ENCODE measurements around the gene ECM2.

ECM2 gene

GRCh38 chr9:92527832-92528521 lies 7.8 kb downstream of the ECM2 start:
- Histone ChIP-seq H3K4me3 (ENCODE audit: extremely low read depth, insufficient read depth, low read length, poor library complexity, severe bottlenecking) (no peak overlapping the region), H3K9me3 (ENCODE audit: control insufficient read depth, low read length) (no peaks in the 10 kb centered on the region), H3K4me1 (ENCODE audit: control insufficient read depth, insufficient read depth, low read length, poor library complexity, severe bottlenecking) (no peaks in the 10 kb centered on the region), H3K36me3 (ENCODE audit: control insufficient read depth, insufficient read depth, low read length) (no peaks in the 10 kb centered on the region), H3K27ac (ENCODE audit: low read depth, low read length, severe bottlenecking) (no peak overlapping the region)
- WGBS, 2 experiments (ENCODE audit: insufficient coverage in 2 of 2): 89 to 93% methylated on average over 3 to 4 of the region's 4 CpGs

- Histone ChIP-seq H3K4me3 (ENCODE audit: extremely low read depth, insufficient read depth, low read length, poor library complexity, severe bottlenecking) (no peak overlapping the region), H3K9me3 (ENCODE audit: control insufficient read depth, low read length) (no peaks in the 10 kb centered on the region), H3K36me3 (ENCODE audit: control insufficient read depth, insufficient read depth, low read length) (no peaks in the 10 kb centered on the region), H3K4me1 (ENCODE audit: control insufficient read depth, insufficient read depth, low read length, poor library complexity, severe bottlenecking) (no peaks in the 10 kb centered on the region), H3K27ac (ENCODE audit: low read depth, low read length, severe bottlenecking) (no peak overlapping the region)
- 100% methylated on average over 1 of the region's 2 CpGs; no CpG with 5 or more reads in 1 of the 2 experiments for WGBS, 2 experiments (ENCODE audit: insufficient coverage in 2 of 2)
Observed at GRCh38 chr9:92527291-92527828, 8.4 kb downstream of the ECM2 start.

GRCh38 chr9:92525306-92525705 lies 10.5 kb downstream of the ECM2 start:
- H3K4me1 ChIP-seq (ENCODE audit: control insufficient read depth, insufficient read depth, low read length, poor library complexity, severe bottlenecking): no peaks in the 10 kb centered on the region
- WGBS, 2 experiments (ENCODE audit: insufficient coverage in 2 of 2): 90 to 95% methylated on average over 2 to 3 of the region's 5 CpGs
- H3K36me3 ChIP-seq (ENCODE audit: control insufficient read depth, insufficient read depth, low read length): no peaks in the 10 kb centered on the region
- H3K27ac ChIP-seq (ENCODE audit: low read depth, low read length, severe bottlenecking): no peak overlapping the region
- H3K9me3 ChIP-seq (ENCODE audit: control insufficient read depth, low read length): no peaks in the 10 kb centered on the region
- no peak overlapping the region for H3K4me3 ChIP-seq (ENCODE audit: extremely low read depth, insufficient read depth, low read length, poor library complexity, severe bottlenecking)

GRCh38 chr9:92524881-92525280 lies 10.9 kb downstream of the ECM2 start:
- no peak overlapping the region for H3K27ac ChIP-seq (ENCODE audit: low read depth, low read length, severe bottlenecking)
- 100% methylated on average over 1 of the region's 1 CpG; no CpG with 5 or more reads in 1 of the 2 experiments for WGBS, 2 experiments (ENCODE audit: insufficient coverage in 2 of 2)
- no peak overlapping the region for H3K4me3 ChIP-seq (ENCODE audit: extremely low read depth, insufficient read depth, low read length, poor library complexity, severe bottlenecking)
- H3K9me3 ChIP-seq (ENCODE audit: control insufficient read depth, low read length): no peaks in the 10 kb centered on the region
- no peaks in the 10 kb centered on the region for H3K4me1 ChIP-seq (ENCODE audit: control insufficient read depth, insufficient read depth, low read length, poor library complexity, severe bottlenecking)
- no peaks in the 10 kb centered on the region for H3K36me3 ChIP-seq (ENCODE audit: control insufficient read depth, insufficient read depth, low read length)

GRCh38 chr9:92522983-92523970 lies 12.5 kb downstream of the ECM2 start:
- Histone ChIP-seq H3K27ac (ENCODE audit: low read depth, low read length, severe bottlenecking) (no peak overlapping the region), H3K36me3 (ENCODE audit: control insufficient read depth, insufficient read depth, low read length) (no peaks in the 10 kb centered on the region), H3K4me1 (ENCODE audit: control insufficient read depth, insufficient read depth, low read length, poor library complexity, severe bottlenecking) (no peaks in the 10 kb centered on the region), H3K9me3 (ENCODE audit: control insufficient read depth, low read length) (no peaks in the 10 kb centered on the region), H3K4me3 (ENCODE audit: extremely low read depth, insufficient read depth, low read length, poor library complexity, severe bottlenecking) (no peak overlapping the region)
- 93 to 99% methylated on average over 7 to 8 of the region's 10 CpGs for WGBS, 2 experiments (ENCODE audit: insufficient coverage in 2 of 2)

- H3K4me3 ChIP-seq (ENCODE audit: extremely low read depth, insufficient read depth, low read length, poor library complexity, severe bottlenecking): no peak overlapping the region
- no peaks in the 10 kb centered on the region for H3K9me3 ChIP-seq (ENCODE audit: control insufficient read depth, low read length)
- 91 to 100% methylated on average over 1 of the region's 2 CpGs for WGBS, 2 experiments (ENCODE audit: insufficient coverage in 2 of 2)
Observed at GRCh38 chr9:92520837-92521236, 15.0 kb downstream of the ECM2 start.

GRCh38 chr9:92518199-92518598 lies 17.6 kb downstream of the ECM2 start:
- Histone ChIP-seq H3K4me3 (ENCODE audit: extremely low read depth, insufficient read depth, low read length, poor library complexity, severe bottlenecking) (no peak overlapping the region), H3K9me3 (ENCODE audit: control insufficient read depth, low read length) (no peaks in the 10 kb centered on the region), H3K36me3 (ENCODE audit: control insufficient read depth, insufficient read depth, low read length) (no peaks in the 10 kb centered on the region), H3K27ac (ENCODE audit: low read depth, low read length, severe bottlenecking) (no peak overlapping the region), H3K4me1 (ENCODE audit: control insufficient read depth, insufficient read depth, low read length, poor library complexity, severe bottlenecking) (no peaks in the 10 kb centered on the region)
- 92 to 100% methylated on average over 2 to 3 of the region's 4 CpGs for WGBS, 2 experiments (ENCODE audit: insufficient coverage in 2 of 2)

More at GRCh38 chr9:92520837-92521236, 15.0 kb downstream of the ECM2 start:
- no peaks in the 10 kb centered on the region for H3K4me1 ChIP-seq (ENCODE audit: control insufficient read depth, insufficient read depth, low read length, poor library complexity, severe bottlenecking)
- H3K27ac ChIP-seq (ENCODE audit: low read depth, low read length, severe bottlenecking): no peak overlapping the region
- H3K36me3 ChIP-seq (ENCODE audit: control insufficient read depth, insufficient read depth, low read length): no peaks in the 10 kb centered on the region

- Histone ChIP-seq H3K36me3 (ENCODE audit: control insufficient read depth, insufficient read depth, low read length) (no peaks in the 10 kb centered on the region), H3K4me1 (ENCODE audit: control insufficient read depth, insufficient read depth, low read length, poor library complexity, severe bottlenecking) (no peaks in the 10 kb centered on the region), H3K9me3 (ENCODE audit: control insufficient read depth, low read length) (no peaks in the 10 kb centered on the region), H3K27ac (ENCODE audit: low read depth, low read length, severe bottlenecking) (no peak overlapping the region), H3K4me3 (ENCODE audit: extremely low read depth, insufficient read depth, low read length, poor library complexity, severe bottlenecking) (no peak overlapping the region)
- 31 to 61% methylated on average over 2 to 3 of the region's 3 CpGs for WGBS, 2 experiments (ENCODE audit: insufficient coverage in 2 of 2)
Observed at GRCh38 chr9:92517046-92517445, 18.7 kb downstream of the ECM2 start.

- Histone ChIP-seq H3K4me3 (ENCODE audit: extremely low read depth, insufficient read depth, low read length, poor library complexity, severe bottlenecking) (no peak overlapping the region), H3K27ac (ENCODE audit: low read depth, low read length, severe bottlenecking) (no peak overlapping the region), H3K4me1 (ENCODE audit: control insufficient read depth, insufficient read depth, low read length, poor library complexity, severe bottlenecking) (no peaks in the 10 kb centered on the region), H3K36me3 (ENCODE audit: control insufficient read depth, insufficient read depth, low read length) (no peaks in the 10 kb centered on the region), H3K9me3 (ENCODE audit: control insufficient read depth, low read length) (no peaks in the 10 kb centered on the region)
- no CpG with 5 or more reads among the region's 1 CpG for WGBS, 2 experiments (ENCODE audit: insufficient coverage in 2 of 2)
Observed at GRCh38 chr9:92516521-92516920, 19.3 kb downstream of the ECM2 start.

- no peak overlapping the region for H3K27ac ChIP-seq (ENCODE audit: low read depth, low read length, severe bottlenecking)
- H3K4me3 ChIP-seq (ENCODE audit: extremely low read depth, insufficient read depth, low read length, poor library complexity, severe bottlenecking): no peak overlapping the region
- H3K36me3 ChIP-seq (ENCODE audit: control insufficient read depth, insufficient read depth, low read length): no peaks in the 10 kb centered on the region
- no peaks in the 10 kb centered on the region for H3K9me3 ChIP-seq (ENCODE audit: control insufficient read depth, low read length)
- WGBS, 2 experiments (ENCODE audit: insufficient coverage in 2 of 2): 91 to 96% methylated on average over 6 to 8 of the region's 10 CpGs
- no peaks in the 10 kb centered on the region for H3K4me1 ChIP-seq (ENCODE audit: control insufficient read depth, insufficient read depth, low read length, poor library complexity, severe bottlenecking)
Observed at GRCh38 chr9:92514635-92515034, 21.2 kb downstream of the ECM2 start.

Data from mesodermal cell (in vitro differentiated cells).